Sigmoid colon (tissue), 7 donors: Measurements from ENCODE around the gene ZMYND19. TPM values are rescaled to one million over a fixed set of nuclear protein-coding genes. Genes with fewer than 3 reads are reported as not detected.

Source experiments
- polyA plus RNA-seq, 3 donors: library from polyadenylated mRNA; stranded (reverse); fragments of 200-250 nt; gene quantifications; one replicate each; pipeline ENCODE4 v1.2.3, GENCODE V29; 2013
- small RNA-seq, 3 donors: library from RNA; depleted of rRNA; stranded (forward); fragments of <200 nt; gene quantifications; one replicate each; pipeline ENCODE3, GENCODE V24; 2016
- total RNA-seq, 4 donors: library from RNA; depleted of rRNA; stranded (reverse); fragments of >200 nt; gene quantifications; one replicate each; pipeline ENCODE4 v1.1.0, GENCODE V29; 2016
- donor health status: healthy with polysubstance abuse.
- donor health status: Bipolar disorder and iron deficiency.
- donor health status: healthy.

The ZMYND19 gene
- total and polyA plus RNA-seq, 7 donors: 5.4 to 17.8 (median 9.4) TPM

Small RNA genes within 50 kb of the gene (small RNA-seq; reads per million reads assigned to genes)
- 0 reads per million in 3 donors for gene RF00017

Other genes starting within 250 kb of the ZMYND19 start
- 10 to 100 TPM in 2 of 4 donors, 1 to 10 TPM in 2; 8.9 to 25.5 (median 11.8) TPM for gene EXD3, start 167.3 kb downstream of the ZMYND19 start, total RNA-seq
- gene EXD3, start 167.3 kb downstream of the ZMYND19 start, polyA plus RNA-seq: 10 to 100 TPM; 18.0 to 29.7 (median 26.6) TPM
- gene NOXA1, start 167.1 kb downstream of the ZMYND19 start, total RNA-seq: 1 to 10 TPM; 1.4 to 3.3 (median 2.9) TPM
- gene NOXA1, start 167.1 kb downstream of the ZMYND19 start, polyA plus RNA-seq: 10 to 100 TPM; 15.0 to 16.4 (median 15.4) TPM
- gene ENTPD8, start 149.2 kb downstream of the ZMYND19 start, total RNA-seq: under 1 TPM in 1 of 4 donors, not detected in 3; 0.71 TPM
- 10 to 100 TPM; 32.4 to 65.3 (median 44.4) TPM for gene ENTPD8, start 149.2 kb downstream of the ZMYND19 start, polyA plus RNA-seq
- 10 to 100 TPM; 21.8 to 33.8 (median 27.4) TPM for gene NSMF, start 131.2 kb downstream of the ZMYND19 start, total RNA-seq
- 10 to 100 TPM; 24.0 to 50.4 (median 42.4) TPM for gene NSMF, start 131.2 kb downstream of the ZMYND19 start, polyA plus RNA-seq
- gene PNPLA7, start 40.1 kb downstream of the ZMYND19 start, total RNA-seq: 10 to 100 TPM in 1 of 4 donors, 1 to 10 TPM in 3; 4.3 to 12.2 (median 8.9) TPM
- 1 to 10 TPM; 1.8 to 9.5 (median 1.8) TPM for gene PNPLA7, start 40.1 kb downstream of the ZMYND19 start, polyA plus RNA-seq
- 10 to 100 TPM; 38.5 to 73.1 (median 57.9) TPM for gene MRPL41, start 38.6 kb downstream of the ZMYND19 start, total RNA-seq
- gene MRPL41, start 38.6 kb downstream of the ZMYND19 start, polyA plus RNA-seq: 100 to 1,000 TPM in 2 of 3 donors, 10 to 100 TPM in 1; 95.2 to 162 (median 132) TPM
- gene DPH7, start 11.6 kb downstream of the ZMYND19 start, total RNA-seq: 10 to 100 TPM; 28.5 to 43.6 (median 29.0) TPM
- 10 to 100 TPM in 2 of 3 donors, 1 to 10 TPM in 1; 6.5 to 29.0 (median 10.2) TPM for gene DPH7, start 11.6 kb downstream of the ZMYND19 start, polyA plus RNA-seq
- gene ARRDC1, start 15.2 kb upstream of the ZMYND19 start, total RNA-seq: 10 to 100 TPM; 12.5 to 26.3 (median 19.7) TPM
- 100 to 1,000 TPM in 1 of 3 donors, 10 to 100 TPM in 2; 51.7 to 131 (median 71.4) TPM for gene ARRDC1, start 15.2 kb upstream of the ZMYND19 start, polyA plus RNA-seq
- 10 to 100 TPM; 60.4 to 91.4 (median 70.7) TPM for gene EHMT1, start 28.5 kb upstream of the ZMYND19 start, total RNA-seq
- 10 to 100 TPM; 19.2 to 54.9 (median 28.2) TPM for gene EHMT1, start 28.5 kb upstream of the ZMYND19 start, polyA plus RNA-seq